Measurements from ENCODE around the gene CACNA1H.

Gene CACNA1H

GRCh38 chr16:1142911-1143310 is 10.0 kb upstream of the CACNA1H start:
- no peak for DNase-seq (ENCODE audit: low spot score)

DNA sequence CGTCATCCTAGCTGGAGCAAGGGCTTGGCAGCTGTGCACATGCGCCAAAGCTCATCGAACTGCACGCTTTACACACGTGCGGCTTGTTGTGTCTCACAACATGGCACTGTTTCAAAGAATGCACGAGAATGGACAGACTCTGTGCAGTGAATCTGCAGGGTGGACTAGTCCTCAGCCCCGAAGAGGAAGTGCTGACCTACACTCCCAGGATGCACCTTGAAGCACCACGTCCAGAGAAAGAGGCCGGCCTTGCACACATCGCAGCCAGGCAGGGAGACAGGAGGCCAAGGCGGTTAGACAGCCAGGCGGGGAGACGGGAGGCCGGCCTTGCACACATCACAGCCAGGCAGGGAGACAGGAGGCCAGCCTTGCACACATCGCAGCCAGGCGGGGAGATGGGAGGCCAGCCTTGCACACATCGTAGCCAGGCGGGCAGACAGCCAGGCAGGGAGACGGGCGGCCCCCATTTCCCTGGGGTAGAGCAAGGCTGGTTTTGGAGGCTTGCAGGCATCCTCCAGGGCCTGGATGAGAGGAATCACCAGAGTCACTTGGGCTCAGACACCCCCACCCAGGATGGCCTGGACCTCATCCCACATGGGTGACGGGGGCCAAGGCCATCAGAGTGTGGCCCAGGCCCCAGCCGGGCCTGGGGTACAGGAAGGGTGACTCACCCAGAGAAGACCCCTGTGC is 9.0 kb upstream of the CACNA1H start:
- no peak for DNase-seq (ENCODE audit: low spot score)

GRCh38 chr16:1144476-1145382 is 8.2 kb upstream of the CACNA1H start:
- no peak for DNase-seq (ENCODE audit: low spot score)

- no peak for DNase-seq (ENCODE audit: low spot score)
Measured at GRCh38 chr16:1145383-1146100, 7.4 kb upstream of the CACNA1H start.

DNA sequence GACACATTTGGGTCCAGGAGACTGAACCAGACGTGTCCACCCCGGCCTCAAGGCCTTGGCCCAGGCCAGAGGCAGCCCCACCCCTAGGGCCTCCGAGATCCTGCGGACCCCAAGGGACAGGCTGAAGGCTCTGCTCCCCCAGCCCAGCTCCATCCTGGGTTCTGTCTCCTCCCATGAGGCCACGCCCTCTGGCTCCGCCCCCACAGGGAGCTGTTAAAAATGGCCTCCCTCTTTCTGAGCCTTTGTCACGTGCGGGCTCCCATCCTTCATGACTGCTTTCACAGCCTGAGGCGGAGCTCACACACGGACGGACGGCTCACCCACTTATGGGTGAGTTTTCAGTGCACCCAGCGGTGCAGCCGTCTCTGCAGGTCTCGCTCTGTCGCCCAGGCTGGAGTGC is 6.5 kb upstream of the CACNA1H start:
- no peak for DNase-seq (ENCODE audit: low spot score)

DNA sequence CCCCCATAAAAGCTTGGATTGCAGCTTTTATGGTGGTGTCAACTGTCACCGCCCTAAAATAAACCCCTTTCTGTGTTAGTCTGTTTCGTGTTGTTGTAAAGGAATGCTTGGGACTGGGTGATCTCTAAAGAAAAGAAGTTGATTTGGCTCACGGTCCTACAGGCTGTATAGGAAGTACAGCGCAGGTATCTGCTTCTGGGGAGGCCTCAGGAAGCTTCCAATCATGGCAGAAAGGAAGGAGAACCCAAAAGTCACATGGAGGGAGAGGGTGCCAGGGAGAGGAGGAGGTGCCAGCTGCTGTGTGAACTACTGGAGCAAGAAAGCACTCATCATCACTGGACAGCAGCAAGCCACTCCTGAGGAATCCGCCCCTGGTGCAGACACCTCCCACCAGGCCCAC is 5.9 kb upstream of the CACNA1H start:
- no peak for DNase-seq (ENCODE audit: low spot score)

- DNase-seq (ENCODE audit: low spot score): no peak
Measured at GRCh38 chr16:1149101-1149636, 3.7 kb upstream of the CACNA1H start.

GRCh38 chr16:1150511-1150982 is 2.4 kb upstream of the CACNA1H start:
- no peak for DNase-seq (ENCODE audit: low spot score)

GRCh38 chr16:1151424-1152122 is 1.3 kb upstream of the CACNA1H start:
- no peak for DNase-seq (ENCODE audit: low spot score)

- no peak for DNase-seq (ENCODE audit: low spot score)
Measured at GRCh38 chr16:1152123-1152638, 725 bp upstream of the CACNA1H start.

GRCh38 chr16:1153480-1154160 is 714 bp downstream of the CACNA1H start:
- DNase-seq (ENCODE audit: low spot score): no peak

GRCh38 chr16:1154291-1154886 is 1.5 kb downstream of the CACNA1H start:
- no peak for DNase-seq (ENCODE audit: low spot score)

DNA sequence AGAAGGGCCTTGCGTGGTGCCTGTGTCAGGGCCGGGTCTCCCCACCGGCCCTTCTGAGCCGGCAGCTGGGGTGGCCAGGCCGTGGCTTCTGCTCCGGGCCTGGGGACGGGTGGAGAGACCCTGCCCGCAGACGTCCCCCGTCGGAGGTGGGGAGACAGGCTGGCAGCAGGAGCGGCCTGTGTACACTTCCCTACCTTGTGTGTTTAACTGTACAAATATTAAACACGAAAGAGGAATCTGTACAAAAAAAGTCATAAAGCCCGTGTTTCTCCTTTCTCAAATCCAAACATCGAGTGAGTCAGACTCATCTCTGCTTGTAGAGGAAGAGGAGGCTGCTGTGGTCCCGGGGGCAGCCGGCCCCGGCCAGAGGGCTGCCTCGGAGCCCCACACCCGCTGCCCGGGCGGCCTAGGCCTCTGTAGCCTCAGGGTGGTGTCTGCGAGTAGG is 2.0 kb downstream of the CACNA1H start:
- DNase-seq (ENCODE audit: low spot score): no peak

GRCh38 chr16:1155353-1156054 is 2.6 kb downstream of the CACNA1H start:
- no peak for DNase-seq (ENCODE audit: low spot score)

DNA sequence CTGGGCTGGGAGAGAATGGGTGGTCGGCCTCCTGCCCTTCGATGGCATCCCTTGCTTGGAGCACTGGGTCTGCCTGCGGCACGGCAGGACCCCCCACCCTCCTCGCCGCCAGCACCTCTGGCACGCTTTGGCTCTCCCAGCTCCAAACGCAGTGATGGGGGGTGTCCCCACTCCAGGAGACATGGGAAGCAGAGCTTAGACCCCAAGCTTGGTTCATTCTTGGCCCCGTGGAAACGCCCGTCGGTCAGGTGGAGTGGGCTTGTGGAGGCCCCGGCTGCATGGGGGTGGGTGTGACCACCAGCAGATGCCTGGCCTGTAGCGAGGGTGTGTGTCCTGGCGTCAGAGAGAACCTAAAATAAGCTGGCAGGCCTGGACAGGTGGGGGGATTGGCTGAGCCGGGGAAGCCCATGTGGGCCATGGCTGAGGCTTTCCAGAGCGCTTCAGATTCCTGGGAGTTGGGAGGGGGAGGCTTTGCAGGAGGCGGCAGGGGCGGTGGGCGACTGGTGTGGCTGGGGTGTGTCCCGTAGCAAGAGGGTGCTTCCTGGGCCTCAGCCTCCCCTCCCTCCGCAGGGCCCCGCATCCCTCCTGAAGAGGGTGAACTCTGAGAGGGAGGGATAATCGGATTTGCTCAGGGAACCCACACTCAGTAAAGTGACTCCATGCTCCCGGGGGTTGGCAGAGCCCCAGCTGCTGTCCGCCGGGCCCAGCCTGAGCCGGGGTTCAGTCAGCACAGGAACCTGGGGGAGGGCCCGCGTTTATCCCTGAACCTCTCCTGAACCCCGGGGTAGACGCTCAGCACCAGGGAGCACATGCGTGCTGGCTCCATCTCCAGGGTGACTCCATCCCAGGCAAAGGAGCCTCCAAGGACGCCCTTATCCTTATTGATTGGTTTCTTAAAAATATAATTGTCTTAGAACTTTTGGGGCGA is 3.4 kb downstream of the CACNA1H start:
- no peak for DNase-seq (ENCODE audit: low spot score)

- DNase-seq (ENCODE audit: low spot score): no peak
Measured at GRCh38 chr16:1156983-1157638, 4.2 kb downstream of the CACNA1H start.

GRCh38 chr16:1157639-1158455 is 4.9 kb downstream of the CACNA1H start:
- no peak for DNase-seq (ENCODE audit: low spot score)

Measured in pons (tissue), 1 donor.